Trophoblast cell (in vitro differentiated cells and primary cell): ENCODE data around the gene HEXD.

Experiments used
- DNase-seq, 2 donors: peaks; one replicate each; pipeline ENCODE4 v3.0.0-alpha.2; 2016
- H2AFZ ChIP-seq: 2 replicates; pipeline ENCODE4 v1.6.1; 2013; ENCODE audit warnings: low read length, moderate library complexity, mild to moderate bottlenecking; ENCODE audit not compliant: insufficient read depth, poor library complexity
- H2AK5ac ChIP-seq: 2 replicates; pipeline ENCODE4 v1.6.1; 2013; ENCODE audit warnings: mild to moderate bottlenecking, low read length
- H2BK120ac ChIP-seq: 2 replicates; pipeline ENCODE4 v1.6.1; 2013; ENCODE audit warnings: low read length, mild to moderate bottlenecking, moderate library complexity; ENCODE audit not compliant: insufficient read depth, poor library complexity
- H2BK12ac ChIP-seq: 2 replicates; pipeline ENCODE4 v1.6.1; 2013; ENCODE audit warnings: mild to moderate bottlenecking, low read length, moderate library complexity
- H2BK5ac ChIP-seq: 2 replicates; pipeline ENCODE4 v1.6.1; 2013; ENCODE audit warnings: low read length, low read depth, moderate library complexity, mild to moderate bottlenecking; ENCODE audit not compliant: poor library complexity
- H3K14ac ChIP-seq: 2 replicates; pipeline ENCODE4 v1.6.1; 2013; ENCODE audit warnings: mild to moderate bottlenecking, low read length
- H3K18ac ChIP-seq: 2 replicates; pipeline ENCODE4 v1.6.1; 2013; ENCODE audit warnings: mild to moderate bottlenecking, low read length
- H3K23ac ChIP-seq: 2 replicates; pipeline ENCODE4 v1.6.1; 2013; ENCODE audit warnings: low read length
- H3K27ac ChIP-seq: 2 replicates; pipeline ENCODE4 v1.5.1; 2013; ENCODE audit warnings: low read depth, mild to moderate bottlenecking, inconsistent platforms, low read length, moderate library complexity
- H3K27me3 ChIP-seq: 2 replicates; pipeline ENCODE4 v1.6.1; 2013; ENCODE audit warnings: inconsistent platforms, mild to moderate bottlenecking, low read length, moderate library complexity; ENCODE audit not compliant: insufficient read depth
- H3K36me3 ChIP-seq, 2 experiments: 1 replicate in 1 of 2; 2 replicates in 1 of 2; pipeline ENCODE4 v1.6.1; 2013; ENCODE audit warnings: low read length in 2 of 2, mild to moderate bottlenecking in 2 of 2, moderate library complexity in 1 of 2; ENCODE audit not compliant: insufficient read depth in 2 of 2, control insufficient read depth in 1 of 2
- H3K4ac ChIP-seq: 2 replicates; pipeline ENCODE4 v1.6.1; 2013; ENCODE audit warnings: low read depth, mild to moderate bottlenecking, low read length, moderate library complexity
- H3K4me1 ChIP-seq, 2 experiments: 1 replicate in 1 of 2; 2 replicates in 1 of 2; pipeline ENCODE4 v1.6.1; 2013; ENCODE audit warnings: low read length in 2 of 2, mild to moderate bottlenecking in 2 of 2, moderate library complexity in 1 of 2; ENCODE audit not compliant: insufficient read depth in 2 of 2, control insufficient read depth in 1 of 2
- H3K4me2 ChIP-seq: 2 replicates; pipeline ENCODE4 v1.6.1; 2013; ENCODE audit warnings: inconsistent platforms, mild to moderate bottlenecking, low read length, moderate library complexity
- H3K4me3 ChIP-seq: 2 replicates; pipeline ENCODE4 v1.5.1; 2013; ENCODE audit warnings: mild to moderate bottlenecking, low read depth, low read length, inconsistent platforms
- H3K79me1 ChIP-seq: one replicate; pipeline ENCODE4 v1.6.1; 2013; ENCODE audit warnings: low read length
- H3K79me2 ChIP-seq: 2 replicates; pipeline ENCODE4 v1.6.1; 2013; ENCODE audit warnings: low read length, mild to moderate bottlenecking; ENCODE audit not compliant: control insufficient read depth, insufficient read depth, poor library complexity
- H3K9ac ChIP-seq: 2 replicates; pipeline ENCODE4 v1.6.1; 2013; ENCODE audit warnings: mild to moderate bottlenecking, low read length
- H3K9me3 ChIP-seq: 2 replicates; pipeline ENCODE4 v1.6.1; 2013; ENCODE audit warnings: low read depth, mild to moderate bottlenecking, control low read depth, inconsistent platforms, low read length; ENCODE audit not compliant: insufficient read depth
- H4K12ac ChIP-seq: 2 replicates; pipeline ENCODE4 v1.6.1; 2013; ENCODE audit warnings: low read depth, mild to moderate bottlenecking, low read length, moderate library complexity
- H4K8ac ChIP-seq: 2 replicates; pipeline ENCODE4 v1.6.1; 2013; ENCODE audit warnings: low read depth, mild to moderate bottlenecking, low read length, moderate library complexity
- H4K91ac ChIP-seq: one replicate; pipeline ENCODE4 v1.6.1; 2013; ENCODE audit warnings: low read depth, mild to moderate bottlenecking, low read length, moderate library complexity
- WGBS: extraction: QIAGEN DNeasy Blood & Tissue Kit; methylation state at CpG from one replicate; pipeline ENCODE4 v1.1.7; 2013; ENCODE audit warnings: missing lambda C conversion rate; ENCODE audit not compliant: insufficient read length, insufficient coverage; ENCODE audit errors: extremely low coverage; 5-methylcytosine and 5-hydroxymethylcytosine counted together

Gene HEXD

GRCh38 chr17:82487910-82488309, 69.8 kb downstream of the HEXD start:
- no CpG with 5 or more reads among the region's 14 CpGs for WGBS

GRCh38 chr17:82489117-82489516, 71.0 kb downstream of the HEXD start:
- H3K4me1 ChIP-seq: peaks cover 0 to under 1% of the 10 kb centered on the region in 2 experiments
- no peak overlapping the region for H2AK5ac ChIP-seq
- no peak overlapping the region for H3K27ac ChIP-seq
- no peaks in the 10 kb centered on the region for H3K9me3 ChIP-seq
- WGBS: no CpG with 5 or more reads among the region's 8 CpGs
- no peak overlapping the region for H2BK5ac ChIP-seq
- H3K4ac ChIP-seq: no peak overlapping the region
- H3K79me2 ChIP-seq: no peaks in the 10 kb centered on the region
- H3K4me2 ChIP-seq: no peak overlapping the region
- no peak overlapping the region for H3K23ac ChIP-seq
- H4K91ac ChIP-seq: no peak overlapping the region
- no peak overlapping the region for H3K14ac ChIP-seq
- H3K4me3 ChIP-seq: no peak overlapping the region
- peaks cover 28 to 34% of the 10 kb centered on the region in 2 experiments for H3K36me3 ChIP-seq
- no peak overlapping the region for H3K18ac ChIP-seq
- H3K79me1 ChIP-seq: no peaks in the 10 kb centered on the region
- no peak overlapping the region for H4K8ac ChIP-seq
- H2BK12ac ChIP-seq: no peak overlapping the region
- no peak overlapping the region for H2BK120ac ChIP-seq
- DNase-seq: peak; percentile 53 to 75
- H2AFZ ChIP-seq: no peak overlapping the region
- H3K27me3 ChIP-seq: no peaks in the 10 kb centered on the region
- H3K9ac ChIP-seq: no peak overlapping the region
- no peak overlapping the region for H4K12ac ChIP-seq

More at GRCh38 chr17:82487910-82488309, 69.8 kb downstream of the HEXD start:
- Histone ChIP-seq H3K4me2 (no peak overlapping the region), H3K18ac (no peak overlapping the region), H3K23ac (no peak overlapping the region), H2AK5ac (no peak overlapping the region), H3K79me2 (no peaks in the 10 kb centered on the region), H3K9me3 (no peaks in the 10 kb centered on the region), H2BK5ac (no peak overlapping the region), H3K36me3 (peaks cover 35 to 41% of the 10 kb centered on the region in 2 experiments), H4K8ac (no peak overlapping the region), H4K12ac (no peak overlapping the region), H2AFZ (no peak overlapping the region), H3K4ac (no peak overlapping the region), H3K4me3 (no peak overlapping the region), H3K14ac (no peak overlapping the region), H4K91ac (no peak overlapping the region), H3K27me3 (no peaks in the 10 kb centered on the region), H3K4me1 (no peaks in the 10 kb centered on the region), H3K9ac (peak overlapping the region; percentile 1), H3K27ac (no peak overlapping the region), H3K79me1 (no peaks in the 10 kb centered on the region), H2BK120ac (no peak overlapping the region), H2BK12ac (no peak overlapping the region)
- DNase-seq: no peak

GRCh38 chr17:82489851-82490511, 71.8 kb downstream of the HEXD start:
- WGBS: no CpG with 5 or more reads among the region's 21 CpGs
- no peak overlapping the region for H3K4me2 ChIP-seq
- no peak overlapping the region for H3K4ac ChIP-seq
- H3K27me3 ChIP-seq: no peaks in the 10 kb centered on the region
- H2BK120ac ChIP-seq: no peak overlapping the region
- no peak overlapping the region for H4K91ac ChIP-seq
- peaks cover 20 to 26% of the 10 kb centered on the region in 2 experiments for H3K36me3 ChIP-seq
- H3K9me3 ChIP-seq: no peaks in the 10 kb centered on the region
- no peak overlapping the region for H3K14ac ChIP-seq
- no peak overlapping the region for H2BK5ac ChIP-seq
- no peak overlapping the region for H2AK5ac ChIP-seq
- no peak overlapping the region for H3K23ac ChIP-seq
- H3K18ac ChIP-seq: no peak overlapping the region
- no peaks in the 10 kb centered on the region for H3K79me1 ChIP-seq
- no peak overlapping the region for H2BK12ac ChIP-seq
- H3K27ac ChIP-seq: no peak overlapping the region
- no peak overlapping the region for H2AFZ ChIP-seq
- no peak overlapping the region for H3K4me3 ChIP-seq
- no peaks in the 10 kb centered on the region for H3K79me2 ChIP-seq
- peaks cover 0 to 3% of the 10 kb centered on the region in 2 experiments for H3K4me1 ChIP-seq
- no peak overlapping the region for H4K8ac ChIP-seq
- DNase-seq: peak; percentile 63 to 82
- H3K9ac ChIP-seq: no peak overlapping the region
- no peak overlapping the region for H4K12ac ChIP-seq

GRCh38 chr17:82490512-82491195, 72.5 kb downstream of the HEXD start:
- Histone ChIP-seq H4K8ac (no peak overlapping the region), H3K18ac (no peak overlapping the region), H3K4ac (no peak overlapping the region), H3K4me3 (no peak overlapping the region), H2BK120ac (no peak overlapping the region), H3K4me1 (peaks cover 0 to 5% of the 10 kb centered on the region in 2 experiments), H4K12ac (no peak overlapping the region), H3K79me2 (no peaks in the 10 kb centered on the region), H3K9me3 (no peaks in the 10 kb centered on the region), H3K9ac (no peak overlapping the region), H3K14ac (no peak overlapping the region), H2AK5ac (no peak overlapping the region), H2BK12ac (no peak overlapping the region), H4K91ac (no peak overlapping the region), H3K27ac (no peak overlapping the region), H3K79me1 (no peaks in the 10 kb centered on the region), H2BK5ac (no peak overlapping the region), H3K27me3 (no peaks in the 10 kb centered on the region), H3K4me2 (no peak overlapping the region), H3K36me3 (peaks cover 16 to 22% of the 10 kb centered on the region in 2 experiments), H2AFZ (no peak overlapping the region), H3K23ac (no peak overlapping the region)
- WGBS: no CpG with 5 or more reads among the region's 25 CpGs
- DNase-seq: no peak
